ENCODE data around the gene ZNF541.
"Not testable (repeated sequence)": the region's sequence is repeated elsewhere in the genome, so short reads cannot be mapped to it uniquely, and the experiment has no call there.

ZNF541 gene

GRCh38 chr19:47609906-47610894 is 37.3 kb upstream of the ZNF541 start:
- Histone ChIP-seq H3K9me3 (ENCODE audit: control insufficient read depth, low read length) (no peaks in the 10 kb centered on the region), H3K36me3 (ENCODE audit: control insufficient read depth, insufficient read depth, low read length) (peaks cover 19% of the 10 kb centered on the region), H3K4me3 (ENCODE audit: extremely low read depth, insufficient read depth, low read length, poor library complexity, severe bottlenecking) (peak overlapping the region; percentile 93), H3K4me1 (ENCODE audit: control insufficient read depth, insufficient read depth, low read length, poor library complexity, severe bottlenecking) (peaks cover 22% of the 10 kb centered on the region), H3K27ac (ENCODE audit: low read depth, low read length, severe bottlenecking) (peak overlapping the region; percentile 91)
- WGBS, 2 experiments (ENCODE audit: insufficient coverage in 2 of 2) = 0 to 2% methylated on average over 38 to 39 of the region's 50 CpGs

DNA sequence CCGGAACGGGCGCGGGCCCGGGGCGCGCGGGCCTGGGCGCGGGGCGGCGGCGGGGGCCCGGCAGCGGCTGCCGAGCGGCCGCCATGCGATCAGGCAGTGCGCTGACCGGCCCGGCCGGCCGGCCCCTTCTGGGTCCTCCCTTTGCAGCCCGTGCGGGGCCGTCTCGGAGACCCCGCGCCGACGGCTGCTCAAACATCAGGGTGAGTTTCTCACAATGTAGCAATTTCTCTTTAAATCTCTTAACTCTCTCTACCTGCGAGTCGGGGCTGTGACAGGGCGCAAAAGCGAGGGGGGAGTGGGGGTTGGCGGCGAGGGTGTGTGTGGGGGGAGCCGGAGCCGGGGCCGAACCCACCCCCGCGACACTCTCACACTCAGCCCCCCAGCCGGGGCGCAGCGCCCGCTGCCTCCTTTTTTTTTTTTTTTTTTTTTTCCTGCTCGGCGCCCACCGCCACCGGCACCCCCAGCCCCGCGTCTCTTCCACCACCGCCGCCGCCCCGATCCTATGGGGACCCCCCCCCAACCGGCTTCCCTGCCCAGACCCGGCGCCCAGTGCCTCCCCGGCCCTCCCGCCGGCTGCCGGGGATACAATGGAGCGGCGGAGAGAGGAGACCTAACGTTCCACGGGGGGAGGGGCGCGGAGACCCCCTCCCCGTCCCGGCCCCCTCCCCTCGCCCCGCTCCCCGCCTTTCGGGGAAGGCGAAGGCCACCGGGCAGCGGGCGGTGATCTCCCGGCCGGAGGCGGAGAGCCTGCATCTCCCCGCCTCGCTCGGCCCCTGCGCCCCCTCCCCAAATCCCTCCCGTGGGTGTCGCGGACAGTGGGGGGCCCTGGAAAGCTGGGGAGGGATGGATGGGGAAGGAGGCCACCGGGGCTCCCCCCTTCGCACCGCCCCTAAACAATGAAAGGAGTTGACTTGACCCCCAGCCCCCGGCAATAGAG is 36.3 kb upstream of the ZNF541 start, which contains the start of gene BICRA:
TSS of gene BICRA (plus strand) at position 166 of the 937 bp plus-strand sequence. CDS start 64,441 bp downstream, outside the sequence.
- Histone ChIP-seq H3K36me3 (ENCODE audit: control insufficient read depth, insufficient read depth, low read length) (peaks cover 13% of the 10 kb centered on the region), H3K4me1 (ENCODE audit: control insufficient read depth, insufficient read depth, low read length, poor library complexity, severe bottlenecking) (peaks cover 22% of the 10 kb centered on the region), H3K4me3 (ENCODE audit: extremely low read depth, insufficient read depth, low read length, poor library complexity, severe bottlenecking) (peak within 1 kb of the TSS; percentile 93), H3K9me3 (ENCODE audit: control insufficient read depth, low read length) (no peaks in the 10 kb centered on the region), H3K27ac (ENCODE audit: low read depth, low read length, severe bottlenecking) (peak within 1 kb of the TSS; percentile 91)
- 0% methylated on average over 15 to 25 of the region's 94 CpGs for WGBS, 2 experiments (ENCODE audit: insufficient coverage in 2 of 2)

DNA sequence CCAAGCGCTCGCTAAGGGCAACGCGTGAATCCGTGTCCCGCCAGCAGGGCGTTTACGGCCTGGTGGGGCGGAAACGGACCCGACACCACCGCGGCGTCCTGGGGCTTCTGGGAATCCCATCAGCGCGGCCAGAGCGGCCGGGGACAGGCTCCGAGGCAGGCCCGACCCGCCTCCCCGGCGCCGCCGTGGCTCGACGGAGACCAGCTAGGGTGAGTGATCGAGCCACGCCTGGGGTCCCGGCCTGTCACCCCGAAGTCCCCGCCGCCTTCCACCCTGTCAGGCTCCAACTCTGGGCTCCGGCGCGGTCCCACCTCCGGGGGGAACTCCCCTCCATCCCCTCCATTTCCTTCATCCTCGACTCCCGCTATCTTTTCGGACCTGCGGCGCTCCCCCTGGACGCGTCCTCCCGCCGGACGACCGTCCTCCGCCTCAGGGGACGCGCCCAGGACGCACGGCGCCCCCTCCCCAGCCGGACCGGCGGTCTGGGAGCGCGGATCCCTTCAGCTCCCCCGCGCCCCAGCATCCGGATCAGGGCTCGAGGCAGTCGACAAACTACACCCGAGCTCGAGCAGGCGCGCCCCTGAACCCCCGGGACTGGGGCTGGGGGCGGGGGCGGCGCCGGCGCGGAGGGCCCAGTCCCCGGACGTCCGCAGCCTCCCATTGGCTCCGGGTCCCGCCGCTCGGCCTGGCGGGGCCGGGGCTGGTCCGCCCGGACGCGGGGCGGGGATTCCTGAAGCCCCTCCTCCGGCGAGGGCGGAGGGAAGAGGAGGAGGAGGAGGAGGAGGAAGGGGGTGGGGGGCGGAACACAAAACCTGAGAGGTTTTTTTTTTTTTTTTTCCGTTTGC is 35.3 kb upstream of the ZNF541 start:
- H3K4me3 ChIP-seq (ENCODE audit: extremely low read depth, insufficient read depth, low read length, poor library complexity, severe bottlenecking) = peak overlapping the region; percentile 93
- H3K27ac ChIP-seq (ENCODE audit: low read depth, low read length, severe bottlenecking) = peak overlapping the region; percentile 90
- H3K4me1 ChIP-seq (ENCODE audit: control insufficient read depth, insufficient read depth, low read length, poor library complexity, severe bottlenecking) = peaks cover 17% of the 10 kb centered on the region
- H3K9me3 ChIP-seq (ENCODE audit: control insufficient read depth, low read length) = no peaks in the 10 kb centered on the region
- WGBS, 2 experiments (ENCODE audit: insufficient coverage in 2 of 2) = 0% methylated on average over 57 to 66 of the region's 94 CpGs
- H3K36me3 ChIP-seq (ENCODE audit: control insufficient read depth, insufficient read depth, low read length) = peaks cover 13% of the 10 kb centered on the region

DNA sequence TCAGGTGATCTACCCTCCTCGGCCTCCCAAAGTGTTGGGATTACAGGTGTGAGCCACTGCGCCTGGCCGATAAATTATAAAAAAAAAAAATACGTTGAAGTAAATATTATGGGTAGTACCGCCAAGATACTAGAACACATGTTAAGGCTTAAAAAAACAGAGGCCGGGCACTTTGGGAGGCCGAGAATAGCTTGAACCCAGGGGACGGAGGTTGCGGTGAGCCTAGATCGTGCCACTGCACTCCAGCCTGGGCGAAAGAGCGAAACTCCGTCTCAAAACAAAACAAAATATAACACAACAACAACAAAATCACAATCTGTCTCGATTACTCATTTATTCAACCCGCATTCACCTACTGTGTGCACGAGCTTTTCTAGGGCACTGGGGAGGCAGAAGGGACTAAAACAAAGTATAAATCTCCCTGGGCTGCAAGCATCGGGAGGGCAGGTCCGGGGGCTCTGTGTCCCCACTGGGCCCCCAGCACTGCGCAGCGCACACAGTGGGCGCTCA is 34.7 kb upstream of the ZNF541 start:
- Histone ChIP-seq H3K9me3 (ENCODE audit: control insufficient read depth, low read length) (no peaks in the 10 kb centered on the region), H3K27ac (ENCODE audit: low read depth, low read length, severe bottlenecking) (peak overlapping the region; percentile 90), H3K4me1 (ENCODE audit: control insufficient read depth, insufficient read depth, low read length, poor library complexity, severe bottlenecking) (peaks cover 11% of the 10 kb centered on the region), H3K4me3 (ENCODE audit: extremely low read depth, insufficient read depth, low read length, poor library complexity, severe bottlenecking) (peak overlapping the region; percentile 93), H3K36me3 (ENCODE audit: control insufficient read depth, insufficient read depth, low read length) (peaks cover 13% of the 10 kb centered on the region)
- 37 to 39% methylated on average over 14 to 19 of the region's 21 CpGs for WGBS, 2 experiments (ENCODE audit: insufficient coverage in 2 of 2)

GRCh38 chr19:47603706-47604565 is 31.0 kb upstream of the ZNF541 start:
- no peak overlapping the region for H3K27ac ChIP-seq (ENCODE audit: low read depth, low read length, severe bottlenecking)
- H3K4me3 ChIP-seq (ENCODE audit: extremely low read depth, insufficient read depth, low read length, poor library complexity, severe bottlenecking) = no peak overlapping the region
- no peaks in the 10 kb centered on the region for H3K9me3 ChIP-seq (ENCODE audit: control insufficient read depth, low read length)
- 79 to 91% methylated on average over 9 to 10 of the region's 13 CpGs for WGBS, 2 experiments (ENCODE audit: insufficient coverage in 2 of 2)
- H3K36me3 ChIP-seq (ENCODE audit: control insufficient read depth, insufficient read depth, low read length) = peaks cover 9% of the 10 kb centered on the region
- H3K4me1 ChIP-seq (ENCODE audit: control insufficient read depth, insufficient read depth, low read length, poor library complexity, severe bottlenecking) = peaks cover 3% of the 10 kb centered on the region

DNA sequence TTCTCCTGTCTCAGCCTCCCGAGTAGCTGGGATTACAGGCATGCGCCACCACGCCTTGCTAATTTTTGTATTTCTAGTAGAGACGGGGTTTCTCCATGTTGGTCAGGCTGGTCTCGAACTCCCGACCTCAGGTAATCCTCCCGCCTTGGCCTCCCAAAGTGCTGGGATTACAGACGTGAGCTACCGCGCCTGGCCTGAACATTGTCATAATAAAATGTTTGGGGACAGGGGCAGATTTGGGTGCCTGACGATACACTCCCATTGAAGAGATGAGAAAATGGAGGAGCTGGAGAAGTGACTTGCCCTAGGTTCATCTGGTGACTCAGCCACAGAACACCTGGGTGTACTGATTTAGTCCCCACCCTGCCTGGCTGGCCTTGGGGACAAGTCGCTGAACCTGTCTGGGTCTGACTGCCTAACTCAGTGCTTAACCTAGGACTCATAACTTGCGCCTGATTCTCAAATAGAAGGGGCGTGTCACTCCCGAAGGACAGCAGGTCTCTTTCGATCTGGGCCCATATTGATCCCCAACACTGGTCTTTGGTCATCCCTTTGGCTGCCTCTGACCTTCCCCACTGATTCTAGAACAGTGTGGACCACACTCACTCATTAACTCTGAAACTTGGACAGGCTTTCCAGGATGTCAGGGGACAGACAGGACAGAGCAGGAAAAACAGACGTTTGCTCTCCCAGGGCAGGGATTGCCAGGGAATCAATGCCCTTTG is 28.4 kb upstream of the ZNF541 start:
- Histone ChIP-seq H3K27ac (ENCODE audit: low read depth, low read length, severe bottlenecking) (no peak overlapping the region), H3K4me1 (ENCODE audit: control insufficient read depth, insufficient read depth, low read length, poor library complexity, severe bottlenecking) (peaks cover 3% of the 10 kb centered on the region), H3K4me3 (ENCODE audit: extremely low read depth, insufficient read depth, low read length, poor library complexity, severe bottlenecking) (peak overlapping the region; percentile 52), H3K36me3 (ENCODE audit: control insufficient read depth, insufficient read depth, low read length) (peaks cover under 1% of the 10 kb centered on the region), H3K9me3 (ENCODE audit: control insufficient read depth, low read length) (no peaks in the 10 kb centered on the region)
- WGBS, 2 experiments (ENCODE audit: insufficient coverage in 2 of 2) = 92 to 95% methylated on average over 17 of the region's 17 CpGs

GRCh38 chr19:47600246-47601179 is 27.6 kb upstream of the ZNF541 start:
- peak overlapping the region; percentile 90 for H3K27ac ChIP-seq (ENCODE audit: low read depth, low read length, severe bottlenecking)
- no peaks in the 10 kb centered on the region for H3K36me3 ChIP-seq (ENCODE audit: control insufficient read depth, insufficient read depth, low read length)
- WGBS, 2 experiments (ENCODE audit: insufficient coverage in 2 of 2) = 14% methylated on average over 47 to 48 of the region's 77 CpGs
- H3K4me3 ChIP-seq (ENCODE audit: extremely low read depth, insufficient read depth, low read length, poor library complexity, severe bottlenecking) = peak overlapping the region; percentile 52
- H3K4me1 ChIP-seq (ENCODE audit: control insufficient read depth, insufficient read depth, low read length, poor library complexity, severe bottlenecking) = peaks cover 3% of the 10 kb centered on the region
- no peaks in the 10 kb centered on the region for H3K9me3 ChIP-seq (ENCODE audit: control insufficient read depth, low read length)

DNA sequence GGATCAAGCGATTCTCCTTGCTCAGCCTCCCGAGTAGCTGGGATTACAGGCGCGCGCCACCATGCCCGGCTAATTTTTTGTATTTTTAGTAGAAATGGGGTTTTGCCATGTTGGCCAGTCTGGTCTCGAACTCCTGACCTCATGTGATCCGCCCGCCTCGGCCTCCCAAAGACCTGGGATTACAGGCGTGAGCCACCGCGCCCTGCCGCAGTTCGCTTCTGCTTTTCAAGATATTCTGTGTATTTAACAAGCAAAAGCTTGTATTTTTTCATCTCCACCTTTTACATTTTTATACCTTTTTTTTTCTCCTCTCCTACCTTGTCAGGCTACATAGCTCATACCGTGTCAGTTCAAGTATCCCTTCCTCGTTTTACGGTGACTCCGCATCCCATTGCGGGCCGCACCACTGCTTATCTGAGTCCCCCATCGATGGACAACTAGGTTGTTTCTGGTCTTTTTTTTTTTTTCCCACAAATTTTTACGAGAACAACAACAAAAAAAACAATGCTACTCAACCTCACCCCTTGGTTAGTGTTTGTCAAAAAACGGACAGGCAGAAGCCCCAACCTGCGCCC is 26.8 kb upstream of the ZNF541 start:
- not testable (repeated sequence) for H3K9me3 ChIP-seq (ENCODE audit: control insufficient read depth, low read length); H3K36me3 ChIP-seq (ENCODE audit: control insufficient read depth, insufficient read depth, low read length); H3K4me1 ChIP-seq (ENCODE audit: control insufficient read depth, insufficient read depth, low read length, poor library complexity, severe bottlenecking)
- peak overlapping the region; percentile 90 for H3K27ac ChIP-seq (ENCODE audit: low read depth, low read length, severe bottlenecking)
- H3K4me3 ChIP-seq (ENCODE audit: extremely low read depth, insufficient read depth, low read length, poor library complexity, severe bottlenecking) = peak overlapping the region; percentile 52
- WGBS, 2 experiments (ENCODE audit: insufficient coverage in 2 of 2) = 31 to 42% methylated on average over 20 to 24 of the region's 25 CpGs

Data from mesodermal cell (in vitro differentiated cells).